ENCODE measurements around the gene ISY1.
A peak's percentile ranks its signal among the peaks of the same experiment; 100 is the strongest.
"Not testable (repeated sequence)": the region's sequence is repeated elsewhere in the genome, so short reads cannot be mapped to it uniquely, and the experiment has no call there.

ISY1 gene

GRCh38 chr3:129141011-129141410 is 19.9 kb downstream of the ISY1 start:
- peaks cover 96% of the 10 kb centered on the region for H3K36me3 Mint-ChIP-seq (ENCODE audit: low read depth)
- H3K27ac Mint-ChIP-seq; H3K9me3 Mint-ChIP-seq; intact Hi-C loops (cut with micrococcal nuclease); H3K27me3 Mint-ChIP-seq; H3K4me1 Mint-ChIP-seq (ENCODE audit: low read depth); H3K4me3 Mint-ChIP-seq: not testable (repeated sequence)

- intact Hi-C loops (cut with micrococcal nuclease): no loop called here
- peaks cover 96% of the 10 kb centered on the region for H3K36me3 Mint-ChIP-seq (ENCODE audit: low read depth)
Observed at GRCh38 chr3:129139911-129140310, 21.0 kb downstream of the ISY1 start.

DNA sequence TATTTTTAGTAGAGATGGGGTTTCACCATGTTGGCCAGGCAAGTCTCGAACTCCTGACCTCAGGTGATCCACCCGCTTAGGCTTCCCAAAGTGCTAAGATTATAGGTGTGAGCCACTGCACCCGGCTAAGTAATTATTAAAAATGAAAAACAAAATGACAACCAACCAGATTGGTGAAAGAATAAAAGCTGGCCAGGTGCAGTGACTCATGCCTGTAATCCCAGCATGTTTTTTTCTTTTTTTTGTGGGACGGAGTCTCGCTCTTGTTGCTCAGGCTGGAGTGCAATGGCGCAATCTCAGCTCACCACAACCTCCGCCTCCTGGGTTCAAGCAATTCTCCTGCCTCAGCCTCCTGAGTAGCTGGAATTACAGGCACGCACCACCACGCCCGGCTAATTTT is 24.6 kb downstream of the ISY1 start:
- not testable (repeated sequence) for H3K4me1 Mint-ChIP-seq (ENCODE audit: low read depth); H3K27ac Mint-ChIP-seq; H3K27me3 Mint-ChIP-seq

More at GRCh38 chr3:129139911-129140310, 21.0 kb downstream of the ISY1 start:
- Mint-ChIP-seq H3K9me3 (no peaks in the 10 kb centered on the region), H3K27me3 (no peaks in the 10 kb centered on the region), H3K4me3 (no peak overlapping the region), H3K27ac (no peak overlapping the region), H3K4me1 (ENCODE audit: low read depth) (no peaks in the 10 kb centered on the region)

GRCh38 chr3:129132097-129132866 is 28.6 kb downstream of the ISY1 start:
- peaks cover 7% of the 10 kb centered on the region for H3K4me1 Mint-ChIP-seq (ENCODE audit: low read depth)
- intact Hi-C loops (cut with micrococcal nuclease): no loop called here
- H3K9me3 Mint-ChIP-seq: no peaks in the 10 kb centered on the region
- peaks cover 100% of the 10 kb centered on the region for H3K36me3 Mint-ChIP-seq (ENCODE audit: low read depth)
- no peak overlapping the region for H3K4me3 Mint-ChIP-seq
- no peak overlapping the region for H3K27ac Mint-ChIP-seq
- H3K27me3 Mint-ChIP-seq: no peaks in the 10 kb centered on the region

More for the DNA sequence above, 24.6 kb downstream of the ISY1 start:
- H3K4me3 Mint-ChIP-seq; intact Hi-C loops (cut with micrococcal nuclease); H3K9me3 Mint-ChIP-seq: not testable (repeated sequence)
- H3K36me3 Mint-ChIP-seq (ENCODE audit: low read depth): peaks cover 96% of the 10 kb centered on the region

GRCh38 chr3:129131465-129132088 is 29.3 kb downstream of the ISY1 start:
- Mint-ChIP-seq H3K27ac (no peak overlapping the region), H3K4me1 (ENCODE audit: low read depth) (peaks cover 12% of the 10 kb centered on the region), H3K36me3 (ENCODE audit: low read depth) (peaks cover 100% of the 10 kb centered on the region)

DNA sequence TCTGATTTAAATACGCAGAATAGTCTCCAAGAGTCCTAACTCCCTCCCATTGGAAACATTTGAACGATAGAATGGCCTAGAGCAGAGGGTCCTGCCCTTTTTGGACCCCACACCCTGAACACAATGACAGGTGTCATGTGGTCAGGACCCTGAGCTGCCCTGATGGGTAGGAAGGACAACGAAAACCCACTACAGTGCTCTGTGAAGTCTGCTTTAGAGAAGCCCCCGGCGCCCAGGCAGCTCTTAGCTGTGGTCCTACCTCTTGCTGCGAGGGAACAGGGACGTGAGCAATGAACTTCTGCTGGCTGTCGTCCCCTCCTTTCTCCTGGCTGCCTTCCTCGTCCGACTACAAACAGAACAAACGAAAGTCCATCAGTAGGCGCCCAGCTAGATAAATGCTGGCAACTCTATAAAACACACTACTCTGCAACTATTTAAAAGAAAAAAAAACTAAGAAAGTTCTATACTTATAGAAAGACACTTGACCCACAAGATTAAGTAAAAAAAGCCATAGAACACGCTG is 30.5 kb downstream of the ISY1 start:
- Mint-ChIP-seq H3K9me3 (no peaks in the 10 kb centered on the region), H3K27ac (no peak overlapping the region)
- intact Hi-C loops (cut with micrococcal nuclease): no loop called here

More at GRCh38 chr3:129131465-129132088, 29.3 kb downstream of the ISY1 start:
- intact Hi-C loops (cut with micrococcal nuclease): no loop called here
- Mint-ChIP-seq H3K9me3 (no peaks in the 10 kb centered on the region), H3K4me3 (no peak overlapping the region), H3K27me3 (peaks cover 2% of the 10 kb centered on the region)

DNA sequence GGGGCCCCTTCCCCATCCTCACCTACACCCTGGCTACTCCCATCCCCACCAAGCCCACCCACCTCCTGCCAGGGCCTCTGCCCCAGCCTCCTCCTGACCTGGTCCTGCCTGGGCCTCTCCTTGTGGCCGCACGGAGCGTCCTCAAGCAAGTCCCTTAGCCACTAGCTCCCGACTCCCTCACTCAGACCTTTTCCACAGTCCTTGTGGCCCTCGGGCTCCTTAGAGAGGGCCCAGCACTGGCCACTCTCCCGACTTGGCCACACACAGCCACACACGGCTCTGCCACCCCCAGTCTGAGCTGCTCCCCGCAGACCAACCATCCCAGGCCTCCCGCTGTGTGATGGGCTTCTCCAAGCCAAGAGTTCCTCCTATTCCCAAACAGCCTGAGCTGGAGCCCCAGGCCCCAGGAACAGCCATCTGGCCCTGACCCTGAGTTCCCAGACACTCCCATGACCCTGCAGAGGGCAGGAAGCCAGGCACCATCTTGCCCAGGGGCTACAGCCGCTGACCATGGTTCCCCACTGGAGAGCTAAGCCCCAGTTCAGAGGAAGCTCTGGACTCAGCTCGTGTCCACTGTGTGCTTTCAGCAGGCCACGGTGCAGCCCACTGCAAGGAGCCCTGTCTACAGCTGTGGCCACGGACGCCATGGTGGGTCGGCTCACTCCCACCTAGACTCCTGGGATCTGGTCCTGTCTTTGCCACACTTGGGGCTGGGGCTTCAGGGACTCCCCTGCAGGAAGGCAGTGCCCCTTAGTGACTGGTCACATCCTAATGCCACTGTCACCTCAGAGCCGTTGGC is 32.3 kb downstream of the ISY1 start:
- intact Hi-C loops (cut with micrococcal nuclease): no loop called here
- H3K9me3 Mint-ChIP-seq: no peaks in the 10 kb centered on the region

More for the DNA sequence above, 30.5 kb downstream of the ISY1 start:
- H3K27me3 Mint-ChIP-seq: peaks cover 12% of the 10 kb centered on the region
- peaks cover 12% of the 10 kb centered on the region for H3K4me1 Mint-ChIP-seq (ENCODE audit: low read depth)
- peaks cover 100% of the 10 kb centered on the region for H3K36me3 Mint-ChIP-seq (ENCODE audit: low read depth)
- H3K4me3 Mint-ChIP-seq: no peak overlapping the region

GRCh38 chr3:129126726-129127280 is 34.1 kb downstream of the ISY1 start:
- peaks cover 27% of the 10 kb centered on the region for H3K4me1 Mint-ChIP-seq (ENCODE audit: low read depth)
- no peak overlapping the region for H3K4me3 Mint-ChIP-seq
- peaks cover 67% of the 10 kb centered on the region for H3K36me3 Mint-ChIP-seq (ENCODE audit: low read depth)
- H3K27ac Mint-ChIP-seq: no peak overlapping the region
- intact Hi-C loops (cut with micrococcal nuclease): no loop called here
- no peaks in the 10 kb centered on the region for H3K9me3 Mint-ChIP-seq
- H3K27me3 Mint-ChIP-seq: peaks cover 12% of the 10 kb centered on the region

More for the DNA sequence above, 32.3 kb downstream of the ISY1 start:
- Mint-ChIP-seq H3K27ac (peak overlapping the region; percentile 33), H3K4me3 (no peak overlapping the region), H3K4me1 (ENCODE audit: low read depth) (peaks cover 14% of the 10 kb centered on the region), H3K36me3 (ENCODE audit: low read depth) (peaks cover 84% of the 10 kb centered on the region), H3K27me3 (peaks cover 12% of the 10 kb centered on the region)

DNA sequence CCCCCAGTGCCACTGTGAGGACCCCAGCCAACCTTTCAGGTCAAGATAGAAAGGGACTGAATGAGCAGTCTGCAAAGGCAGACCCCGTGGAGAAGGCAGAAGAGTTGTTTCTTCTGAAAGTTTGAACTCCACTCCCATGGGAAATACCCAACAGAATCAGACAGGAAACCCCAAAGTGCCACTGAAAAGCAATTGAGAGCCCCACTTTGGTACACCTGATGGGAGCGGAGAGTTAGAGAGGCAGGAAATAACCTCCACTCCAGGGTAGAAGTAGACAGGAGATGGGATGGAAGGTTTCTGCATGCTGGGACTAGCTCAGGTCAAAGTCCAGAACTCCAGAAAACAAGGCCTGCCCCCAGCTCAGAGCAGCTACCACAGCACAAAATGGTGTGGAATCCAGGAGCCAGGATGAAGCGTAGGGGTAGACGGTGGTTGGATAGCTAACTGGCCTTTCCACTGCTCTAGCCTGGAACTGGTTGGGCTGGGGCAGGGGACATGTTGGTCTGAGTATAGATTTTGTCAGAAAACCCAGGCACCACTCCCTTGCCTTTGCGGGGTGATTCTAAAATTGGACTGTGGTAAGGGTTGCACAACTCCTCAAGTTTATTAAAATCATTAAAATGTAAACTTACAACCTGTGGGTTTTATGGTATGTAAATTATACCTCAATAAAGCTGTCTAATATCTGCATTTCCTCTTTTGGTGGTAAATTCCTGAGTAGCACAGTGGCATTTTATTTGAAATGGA is 37.4 kb downstream of the ISY1 start:
- peaks cover 12% of the 10 kb centered on the region for H3K27me3 Mint-ChIP-seq
- peak overlapping the region; percentile 91 for H3K27ac Mint-ChIP-seq
- H3K4me1 Mint-ChIP-seq (ENCODE audit: low read depth): peaks cover 46% of the 10 kb centered on the region
- H3K9me3 Mint-ChIP-seq: no peaks in the 10 kb centered on the region
- peaks cover 63% of the 10 kb centered on the region for H3K36me3 Mint-ChIP-seq (ENCODE audit: low read depth)
- H3K4me3 Mint-ChIP-seq: peak overlapping the region; percentile 44
- intact Hi-C loops (cut with micrococcal nuclease): loop anchor here (2.0 to 5.0 kb wide), 2 partner anchors 59 to 109 kb away; partner anchors contain the start of gene CNBP

DNA sequence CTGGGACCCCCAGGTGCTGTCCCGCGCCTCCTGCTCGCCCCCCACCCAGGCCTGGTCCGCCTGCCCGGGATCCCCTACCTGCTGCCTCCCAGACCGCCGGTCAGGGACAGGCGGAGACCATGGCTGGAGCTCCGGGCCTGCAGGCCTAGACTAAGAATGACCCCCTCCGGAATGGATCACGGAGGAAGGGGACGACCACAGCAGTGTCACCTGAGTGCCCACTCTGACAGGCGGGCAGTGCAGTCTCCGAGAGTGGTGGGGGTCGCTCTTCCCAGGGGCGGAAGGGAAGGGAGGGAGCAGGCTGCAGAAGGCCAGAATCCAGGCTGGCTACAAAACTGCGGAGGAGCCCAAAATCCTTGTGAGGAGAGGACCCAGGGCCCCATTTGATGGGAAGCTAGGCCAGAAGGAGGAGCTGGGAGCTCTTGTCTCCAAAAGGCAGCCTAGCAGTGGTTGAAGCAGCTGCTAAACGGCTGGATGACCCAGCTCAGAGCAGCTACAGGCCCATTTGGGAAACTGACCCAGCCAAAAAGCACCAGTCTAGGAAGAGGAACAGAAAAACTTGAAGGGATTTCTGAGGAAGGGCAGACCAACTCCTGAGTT is 38.4 kb downstream of the ISY1 start:
- Mint-ChIP-seq H3K36me3 (ENCODE audit: low read depth) (peaks cover 63% of the 10 kb centered on the region), H3K4me1 (ENCODE audit: low read depth) (peaks cover 51% of the 10 kb centered on the region), H3K9me3 (no peaks in the 10 kb centered on the region), H3K27ac (peak overlapping the region; percentile 91), H3K4me3 (peak overlapping the region; percentile 44), H3K27me3 (peaks cover 12% of the 10 kb centered on the region)
- intact Hi-C loops (cut with micrococcal nuclease): loop anchor here (2.0 to 5.0 kb wide), 2 partner anchors 60 to 110 kb away; partner anchors contain the start of gene CNBP

DNA sequence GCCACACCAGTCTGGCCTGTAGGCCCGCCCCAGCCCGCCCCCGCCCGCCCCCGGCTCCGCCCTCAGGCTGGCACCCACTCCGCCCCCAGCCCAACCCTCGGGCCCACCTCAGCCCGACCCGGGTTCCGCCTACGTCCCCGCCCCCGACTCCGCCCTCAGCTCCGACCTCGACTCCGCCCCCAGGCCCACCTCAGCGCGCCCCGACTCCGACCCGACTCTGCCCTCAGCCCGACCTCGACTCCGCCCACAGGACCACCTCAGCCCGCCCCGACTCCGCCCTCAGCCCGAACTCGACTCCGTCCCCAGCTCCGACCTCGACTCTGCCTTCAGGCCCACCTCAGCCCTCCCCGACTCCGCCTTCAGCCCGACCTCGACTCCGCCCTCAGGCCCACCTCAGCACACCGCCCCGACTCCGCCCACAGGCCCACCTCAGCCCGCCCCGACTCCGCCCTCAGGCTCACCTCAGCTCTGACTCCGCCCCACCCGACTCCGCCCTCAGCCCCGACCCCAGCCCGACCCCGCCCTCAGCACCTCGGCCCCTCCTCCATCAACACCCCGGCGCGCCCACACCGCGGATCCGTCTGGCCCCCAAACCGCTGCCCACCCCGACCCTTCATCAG is 39.0 kb downstream of the ISY1 start, which contains the start of gene RAB43:
Gene RAB43 (minus strand): TSS at position 13 of the 620 bp plus-strand sequence. CDS start 315 bp downstream, outside the sequence.
- H3K27me3 Mint-ChIP-seq: peaks cover 11% of the 10 kb centered on the region
- H3K27ac Mint-ChIP-seq: peak within 1 kb of the TSS; percentile 91
- H3K4me1 Mint-ChIP-seq (ENCODE audit: low read depth): peaks cover 51% of the 10 kb centered on the region
- intact Hi-C loops (cut with micrococcal nuclease): loop anchor here (2.0 to 5.0 kb wide), 2 partner anchors 61 to 110 kb away; partner anchors contain the start of gene CNBP
- peaks cover 63% of the 10 kb centered on the region for H3K36me3 Mint-ChIP-seq (ENCODE audit: low read depth)
- H3K4me3 Mint-ChIP-seq: peak within 1 kb of the TSS; percentile 88
- H3K9me3 Mint-ChIP-seq: no peaks in the 10 kb centered on the region

Data from dendritic cell treated with granulocyte-macrophage colony-stimulating factor and Interleukin-4, amounts not matched to agents 40 ng/mL and 50 ng/mL, for 4 days (primary cell).